OCI-LY7 (cell line): Measurements from ENCODE around the gene SLC2A13.

Source experiments
- EZH2phosphoT487 ChIP-seq: fragments of 200-600 bp; sonication (generic); IDR thresholded peaks from 2 replicates; pipeline ENCODE4 v1.6.1; 2018; ENCODE audit warnings: low read depth, borderline replicate concordance, mild to moderate bottlenecking, mixed run types, antibody characterized with exemption, low read length, moderate library complexity, mixed read lengths
- TF ChIP-seq, protein P1 (sequence below): fragments of 200-600 bp; sonication (generic); conservative IDR thresholded peaks from 2 replicates; pipeline ENCODE4 v1.5.1; 2014; ENCODE audit warnings: mild to moderate bottlenecking, antibody characterized with exemption, low read length, moderate library complexity, mixed read lengths

DNA sequence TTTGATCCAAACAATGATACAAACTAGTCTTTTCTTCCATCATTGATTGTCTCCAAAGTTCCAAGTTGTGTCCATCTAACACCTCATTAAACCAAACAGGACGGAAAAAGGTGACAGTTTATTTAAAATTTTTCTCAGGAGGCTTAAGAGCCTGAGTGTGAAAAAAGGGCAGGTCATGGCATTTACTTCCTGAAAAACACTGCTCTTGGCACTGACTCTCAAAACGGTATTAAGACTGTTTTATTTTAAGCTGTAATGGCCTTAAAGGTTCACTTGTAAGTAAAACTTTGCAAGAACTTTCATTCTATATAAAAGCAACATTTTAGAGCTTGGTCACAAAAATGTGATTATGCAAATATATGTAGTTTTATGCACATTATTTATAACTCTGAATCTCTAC is 222.5 kb downstream of the SLC2A13 start:
- TF ChIP-seq, protein P1, sequence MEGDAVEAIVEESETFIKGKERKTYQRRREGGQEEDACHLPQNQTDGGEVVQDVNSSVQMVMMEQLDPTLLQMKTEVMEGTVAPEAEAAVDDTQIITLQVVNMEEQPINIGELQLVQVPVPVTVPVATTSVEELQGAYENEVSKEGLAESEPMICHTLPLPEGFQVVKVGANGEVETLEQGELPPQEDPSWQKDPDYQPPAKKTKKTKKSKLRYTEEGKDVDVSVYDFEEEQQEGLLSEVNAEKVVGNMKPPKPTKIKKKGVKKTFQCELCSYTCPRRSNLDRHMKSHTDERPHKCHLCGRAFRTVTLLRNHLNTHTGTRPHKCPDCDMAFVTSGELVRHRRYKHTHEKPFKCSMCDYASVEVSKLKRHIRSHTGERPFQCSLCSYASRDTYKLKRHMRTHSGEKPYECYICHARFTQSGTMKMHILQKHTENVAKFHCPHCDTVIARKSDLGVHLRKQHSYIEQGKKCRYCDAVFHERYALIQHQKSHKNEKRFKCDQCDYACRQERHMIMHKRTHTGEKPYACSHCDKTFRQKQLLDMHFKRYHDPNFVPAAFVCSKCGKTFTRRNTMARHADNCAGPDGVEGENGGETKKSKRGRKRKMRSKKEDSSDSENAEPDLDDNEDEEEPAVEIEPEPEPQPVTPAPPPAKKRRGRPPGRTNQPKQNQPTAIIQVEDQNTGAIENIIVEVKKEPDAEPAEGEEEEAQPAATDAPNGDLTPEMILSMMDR: no peak
- no peak for TF ChIP-seq EZH2phosphoT487
